DOHH2 (cell line): ENCODE measurements around the gene SUMF1.

Source experiments
- EZH2phosphoT487 ChIP-seq: fragments of 200-600 bp; sonication (generic); IDR thresholded peaks from 2 replicates; pipeline ENCODE4 v1.6.1; 2017; ENCODE audit warnings: borderline replicate concordance, mild to moderate bottlenecking, antibody characterized with exemption, low read length, moderate library complexity, mixed read lengths
- TF ChIP-seq, protein P1 (sequence below): fragments of 200-600 bp; sonication (generic); IDR thresholded peaks from one replicate; pipeline ENCODE4 v1.5.1; 2014; ENCODE audit warnings: antibody characterized with exemption, mild to moderate bottlenecking, low read depth, low read length; ENCODE audit not compliant: poor library complexity, severe bottlenecking

- TF ChIP-seq, protein P1, sequence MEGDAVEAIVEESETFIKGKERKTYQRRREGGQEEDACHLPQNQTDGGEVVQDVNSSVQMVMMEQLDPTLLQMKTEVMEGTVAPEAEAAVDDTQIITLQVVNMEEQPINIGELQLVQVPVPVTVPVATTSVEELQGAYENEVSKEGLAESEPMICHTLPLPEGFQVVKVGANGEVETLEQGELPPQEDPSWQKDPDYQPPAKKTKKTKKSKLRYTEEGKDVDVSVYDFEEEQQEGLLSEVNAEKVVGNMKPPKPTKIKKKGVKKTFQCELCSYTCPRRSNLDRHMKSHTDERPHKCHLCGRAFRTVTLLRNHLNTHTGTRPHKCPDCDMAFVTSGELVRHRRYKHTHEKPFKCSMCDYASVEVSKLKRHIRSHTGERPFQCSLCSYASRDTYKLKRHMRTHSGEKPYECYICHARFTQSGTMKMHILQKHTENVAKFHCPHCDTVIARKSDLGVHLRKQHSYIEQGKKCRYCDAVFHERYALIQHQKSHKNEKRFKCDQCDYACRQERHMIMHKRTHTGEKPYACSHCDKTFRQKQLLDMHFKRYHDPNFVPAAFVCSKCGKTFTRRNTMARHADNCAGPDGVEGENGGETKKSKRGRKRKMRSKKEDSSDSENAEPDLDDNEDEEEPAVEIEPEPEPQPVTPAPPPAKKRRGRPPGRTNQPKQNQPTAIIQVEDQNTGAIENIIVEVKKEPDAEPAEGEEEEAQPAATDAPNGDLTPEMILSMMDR, result no peak
- no peak for TF ChIP-seq EZH2phosphoT487
These were observed 115.2 kb downstream of the SUMF1 start for GRCh38 chr3:4351872-4352271.
